Body of pancreas (tissue), 4 donors: ENCODE data around the gene CYFIP2. TPM values are rescaled to one million over a fixed set of nuclear protein-coding genes. Genes with fewer than 3 reads are reported as not detected.

ENCODE experiments used
- ATAC-seq: fragments of 150-250 bp; one replicate; pipeline ENCODE4 v1.9.1; 2016
- DNase-seq, 4 donors: peaks; one replicate each; pipeline ENCODE4 v3.0.0-alpha.2; 2019
- H3K27ac ChIP-seq, 4 donors: fragments of 200-600 bp; sonication (generic); 1 replicate in 3 of 4; 2 replicates in 1 of 4; pipeline versions ENCODE4 v1.5.1 to v1.6.1; 2016 to 2019; ENCODE audit warnings: mild to moderate bottlenecking in 1 of 4, mixed read lengths in 1 of 4, moderate library complexity in 1 of 4
- H3K27me3 ChIP-seq, 2 donors: fragments of 200-600 bp; sonication (generic); one replicate each; pipeline ENCODE4 v1.6.0; 2016; ENCODE audit warnings: mild to moderate bottlenecking in 1 of 2
- H3K36me3 ChIP-seq, 2 donors: fragments of 200-600 bp; sonication (generic); replicated peaks in 1 of 2; 2 replicates each; pipeline ENCODE4 v1.5.1; 2016; ENCODE audit warnings: low read depth in 2 of 2; ENCODE audit not compliant: insufficient read depth in 1 of 2
- H3K4me1 ChIP-seq: fragments of 200-600 bp; sonication (generic); one replicate; pipeline ENCODE4 v1.6.0; 2016
- H3K4me3 ChIP-seq, 2 donors: fragments of 200-600 bp; sonication (generic); 1 replicate in 1 of 2; 2 replicates in 1 of 2; pipeline ENCODE4 v1.5.1; 2016 to 2019
- H3K9me3 ChIP-seq, 3 donors: fragments of 200-600 bp; sonication (generic); 1 replicate in 2 of 3; 2 replicates in 1 of 3; pipeline ENCODE4 v1.5.1; 2016
- CTCF ChIP-seq, 7 experiments: fragments of 450-650 bp in 4 of 7; fragments of 200-600 bp in 3 of 7; sonication (generic) in 3 of 7; IDR thresholded peaks; one replicate each; pipeline ENCODE4 v1.5.1; 2016 to 2019; ENCODE audit warnings: antibody characterized with exemption in 7 of 7
- POLR2A ChIP-seq, 3 donors: fragments of 450-650 bp; IDR thresholded peaks; one replicate each; pipeline ENCODE4 v1.6.1; 2016; ENCODE audit warnings: antibody characterized with exemption in 3 of 3, mild to moderate bottlenecking in 2 of 3
- WGBS, 2 donors: methylation state at CpG; one replicate each; pipeline ENCODE4 v1.1.5; 2017; 5-methylcytosine and 5-hydroxymethylcytosine counted together
- intact Hi-C: fragments of 100-400 bp; cut with DNase I; formaldehyde crosslinking; loops from one replicate; pipeline ENCODE4 v1.15.1; 2023
- total RNA-seq, 2 donors: library from RNA; depleted of rRNA; stranded (reverse); fragments of >200 nt; gene quantifications; one replicate each; pipeline ENCODE4 v1.1.0, GENCODE V29; 2016

The CYFIP2 gene
- total RNA-seq, 2 donors from 2014 or later: 15.6 to 22.1 TPM

DNA sequence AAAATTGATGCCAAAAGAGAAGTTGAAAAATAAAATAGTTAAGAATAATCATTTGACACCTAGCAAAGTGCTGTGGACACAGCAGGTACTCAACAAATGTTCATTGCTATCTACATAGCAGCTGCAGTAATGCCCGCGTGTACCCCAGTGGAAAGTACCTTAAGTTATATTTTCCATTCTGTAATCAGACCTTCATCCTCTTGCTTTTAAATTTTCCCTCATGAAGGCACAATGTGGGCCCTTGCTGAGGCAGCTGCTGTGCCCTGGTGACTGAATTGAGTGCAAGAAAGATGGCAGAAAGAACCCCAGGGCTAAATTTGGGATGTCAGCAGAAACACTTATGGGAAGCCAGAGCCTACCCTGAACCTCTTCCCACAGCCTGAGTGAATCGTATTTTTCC, 65.9 kb downstream of the CYFIP2 start:
- ATAC-seq: no peak
- Histone ChIP-seq H3K36me3 (no peaks in the 10 kb centered on the region), H3K27me3 (no peaks in the 10 kb centered on the region), H3K4me3 (no peak overlapping the region), H3K27ac (no peak overlapping the region), H3K9me3 (no peaks in the 10 kb centered on the region), H3K4me1 (no peaks in the 10 kb centered on the region)
- intact Hi-C loops: no loop called here
- 72 to 79% methylated on average over 3 of the region's 3 CpGs for WGBS, 2 donors
- DNase-seq: no peak
- no peak for TF ChIP-seq POLR2A (IDR thresholded peaks at IDR 0.05)
- TF ChIP-seq CTCF (IDR thresholded peaks at IDR 0.05): no peak

- no peak for ATAC-seq
- TF ChIP-seq POLR2A (IDR thresholded peaks at IDR 0.05) (no peak), CTCF (IDR thresholded peaks at IDR 0.05) (no peak)
- WGBS, 2 donors: 62 to 63% methylated on average over 8 of the region's 8 CpGs
Observed at GRCh38 chr5:157335534-157336422, 69.9 kb downstream of the CYFIP2 start.

GRCh38 chr5:157336423-157336744, 70.5 kb downstream of the CYFIP2 start:
- Histone ChIP-seq H3K4me3 (no peak overlapping the region), H3K4me1 (no peaks in the 10 kb centered on the region), H3K27ac (no peak overlapping the region), H3K27me3 (no peaks in the 10 kb centered on the region), H3K9me3 (no peaks in the 10 kb centered on the region), H3K36me3 (no peaks in the 10 kb centered on the region)
- 67 to 69% methylated on average over 3 of the region's 3 CpGs for WGBS, 2 donors
- no peak for TF ChIP-seq CTCF (IDR thresholded peaks at IDR 0.05)
- no peak for TF ChIP-seq POLR2A (IDR thresholded peaks at IDR 0.05)
- no peak for DNase-seq
- intact Hi-C loops: no loop called here
- ATAC-seq: no peak

More at GRCh38 chr5:157335534-157336422, 69.9 kb downstream of the CYFIP2 start:
- Histone ChIP-seq H3K9me3 (no peaks in the 10 kb centered on the region), H3K27ac (no peak overlapping the region), H3K27me3 (no peaks in the 10 kb centered on the region), H3K4me3 (no peak overlapping the region), H3K36me3 (no peaks in the 10 kb centered on the region), H3K4me1 (no peaks in the 10 kb centered on the region)
- DNase-seq: no peak
- intact Hi-C loops: no loop called here

GRCh38 chr5:157339409-157339808, 73.5 kb downstream of the CYFIP2 start:
- H3K4me1 ChIP-seq: no peaks in the 10 kb centered on the region
- ATAC-seq (no peak), DNase-seq (no peak)
- TF ChIP-seq POLR2A (IDR thresholded peaks at IDR 0.05) (no peak), CTCF (IDR thresholded peaks at IDR 0.05) (no peak)
- no peak overlapping the region for H3K27ac ChIP-seq
- 79 to 89% methylated on average over 1 of the region's 1 CpG for WGBS, 2 donors
- no peaks in the 10 kb centered on the region for H3K9me3 ChIP-seq
- peaks cover 0 to 2% of the 10 kb centered on the region in 2 donors for H3K36me3 ChIP-seq
- no peak overlapping the region for H3K4me3 ChIP-seq
- H3K27me3 ChIP-seq: no peaks in the 10 kb centered on the region
- intact Hi-C loops: no loop called here
